Effector memory CD4-positive, alpha-beta T cell (primary cell): Measurements from ENCODE around the gene URB1.
A peak's percentile ranks its signal among the peaks of the same experiment; 100 is the strongest.

Experiments
- DNase-seq, 3 donors: peaks; one replicate each; pipeline ENCODE4 v3.0.0-alpha.2; 2020
- H3K27ac ChIP-seq: 2 replicates; pipeline ENCODE4 v1.7.0; 2013; ENCODE audit warnings: mild to moderate bottlenecking, low read length, moderate library complexity; ENCODE audit not compliant: insufficient read depth, poor library complexity, severe bottlenecking
- H3K27me3 ChIP-seq: replicated peaks from 2 replicates; pipeline ENCODE4 v1.7.0; 2013; ENCODE audit warnings: mild to moderate bottlenecking, low read length; ENCODE audit not compliant: insufficient read depth, control insufficient read depth, poor library complexity, severe bottlenecking
- H3K36me3 ChIP-seq: 2 replicates; pipeline ENCODE4 v1.7.0; 2013; ENCODE audit warnings: mild to moderate bottlenecking, low read length, moderate library complexity; ENCODE audit not compliant: control insufficient read depth, insufficient read depth
- H3K4me1 ChIP-seq: 2 replicates; pipeline ENCODE4 v1.7.0; 2013; ENCODE audit warnings: low read length, mild to moderate bottlenecking; ENCODE audit not compliant: control insufficient read depth, insufficient read depth, poor library complexity, severe bottlenecking
- H3K4me3 ChIP-seq: 2 replicates; pipeline ENCODE4 v1.7.0; 2013; ENCODE audit warnings: low read length, low read depth, mild to moderate bottlenecking; ENCODE audit not compliant: insufficient read depth, poor library complexity, severe bottlenecking
- H3K9me3 ChIP-seq: 2 replicates; pipeline ENCODE4 v1.7.0; 2013; ENCODE audit warnings: mild to moderate bottlenecking, low read length, moderate library complexity; ENCODE audit not compliant: control insufficient read depth

Gene URB1

GRCh38 chr21:32412162-32413014 is 19.6 kb upstream of the URB1 start, which contains the start of gene EVA1C:
Gene EVA1C, plus strand, starts transcription at chr21:32412706. Its CDS starts 148 bp downstream, at chr21:32412854.
- Histone ChIP-seq H3K9me3 (no peaks in the 10 kb centered on the region), H3K27me3 (no peaks in the 10 kb centered on the region), H3K27ac (peak within 1 kb of the TSS; percentile 90), H3K4me1 (peaks cover 16% of the 10 kb centered on the region), H3K36me3 (no peaks in the 10 kb centered on the region), H3K4me3 (peak within 1 kb of the TSS; percentile 95)
- peak; percentile 70 to 72 (median 70) for DNase-seq

GRCh38 chr21:32411350-32412161 is 18.7 kb upstream of the URB1 start:
- Histone ChIP-seq H3K4me3 (peak overlapping the region; percentile 95), H3K36me3 (no peaks in the 10 kb centered on the region), H3K27me3 (no peaks in the 10 kb centered on the region), H3K9me3 (no peaks in the 10 kb centered on the region), H3K27ac (peak overlapping the region; percentile 90), H3K4me1 (peaks cover 16% of the 10 kb centered on the region)
- DNase-seq: peak; percentile 24 to 40 (median 33)

DNA sequence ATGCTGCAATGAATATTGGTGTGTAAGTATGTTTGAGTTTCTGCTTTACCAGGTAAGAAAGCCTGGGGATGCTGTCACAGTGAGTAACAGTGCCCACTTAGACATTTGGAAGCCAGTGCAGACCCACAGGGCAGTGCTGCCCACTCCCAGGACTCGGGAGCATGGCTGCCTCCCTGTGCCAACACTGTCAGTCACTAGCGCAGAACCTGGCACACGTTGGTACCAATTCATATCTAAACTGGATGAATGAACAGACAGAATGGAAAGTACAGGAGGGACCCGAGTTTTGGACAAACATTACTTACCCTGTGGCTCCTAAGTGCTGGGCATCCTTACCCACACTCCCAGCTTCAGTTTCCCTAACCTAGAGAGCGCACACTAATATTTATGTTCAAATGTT is 18.1 kb upstream of the URB1 start:
- no peak for DNase-seq
- H3K9me3 ChIP-seq: no peaks in the 10 kb centered on the region
- no peaks in the 10 kb centered on the region for H3K27me3 ChIP-seq
- H3K4me3 ChIP-seq: no peak overlapping the region
- peaks cover 16% of the 10 kb centered on the region for H3K4me1 ChIP-seq
- H3K27ac ChIP-seq: peak overlapping the region; percentile 90
- H3K36me3 ChIP-seq: no peaks in the 10 kb centered on the region

DNA sequence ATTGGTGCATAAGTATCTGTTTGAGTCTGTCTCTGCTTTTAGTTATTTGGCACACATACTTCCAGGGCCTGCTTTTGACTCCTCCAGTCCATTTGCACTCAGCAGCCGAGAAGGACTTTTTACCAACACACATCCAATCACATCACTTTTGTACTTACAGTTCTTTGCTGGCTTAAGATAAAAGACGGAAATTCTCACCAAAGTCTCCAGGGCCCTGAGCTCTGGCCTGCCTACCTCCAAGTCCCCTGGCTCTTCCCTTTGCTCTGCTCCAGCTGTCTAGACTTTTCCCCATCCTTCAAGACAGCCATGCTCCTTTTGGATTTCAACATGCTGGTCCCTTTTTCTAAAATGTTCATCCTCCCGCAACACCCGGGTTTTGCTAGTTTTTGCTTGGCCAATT is 17.5 kb upstream of the URB1 start:
- Histone ChIP-seq H3K27ac (no peak overlapping the region), H3K4me3 (no peak overlapping the region), H3K36me3 (no peaks in the 10 kb centered on the region), H3K4me1 (peaks cover 16% of the 10 kb centered on the region), H3K9me3 (no peaks in the 10 kb centered on the region), H3K27me3 (no peaks in the 10 kb centered on the region)
- DNase-seq: no peak

DNA sequence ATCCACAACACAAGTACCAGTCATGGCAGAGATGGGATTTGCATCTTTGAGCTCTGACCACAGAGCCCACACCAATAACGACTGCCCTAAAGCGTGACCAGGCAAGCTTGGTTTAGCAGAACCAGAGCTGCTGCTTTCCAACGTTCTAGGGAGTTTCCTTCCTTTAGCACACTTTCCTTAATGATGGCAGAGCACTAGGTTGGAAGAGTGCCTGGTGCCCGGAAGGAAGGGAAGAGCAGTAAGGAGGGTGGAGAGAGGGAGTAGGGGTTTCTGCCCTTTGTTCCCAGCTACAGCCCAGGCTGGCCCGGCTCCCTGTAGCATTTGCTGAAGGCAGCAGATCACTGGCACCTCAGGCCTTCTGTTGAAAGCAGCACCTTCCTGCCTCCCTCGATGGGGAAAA is 13.6 kb upstream of the URB1 start:
- no peaks in the 10 kb centered on the region for H3K27me3 ChIP-seq
- H3K4me1 ChIP-seq: peaks cover 6% of the 10 kb centered on the region
- no peaks in the 10 kb centered on the region for H3K36me3 ChIP-seq
- no peak overlapping the region for H3K27ac ChIP-seq
- no peak for DNase-seq
- no peak overlapping the region for H3K4me3 ChIP-seq
- no peaks in the 10 kb centered on the region for H3K9me3 ChIP-seq

GRCh38 chr21:32403201-32403777 is 10.5 kb upstream of the URB1 start:
- no peak overlapping the region for H3K4me3 ChIP-seq
- no peaks in the 10 kb centered on the region for H3K4me1 ChIP-seq
- no peaks in the 10 kb centered on the region for H3K27me3 ChIP-seq
- no peak overlapping the region for H3K27ac ChIP-seq
- DNase-seq: peak; percentile 8 to 39 (median 14)
- no peaks in the 10 kb centered on the region for H3K36me3 ChIP-seq
- no peaks in the 10 kb centered on the region for H3K9me3 ChIP-seq

DNA sequence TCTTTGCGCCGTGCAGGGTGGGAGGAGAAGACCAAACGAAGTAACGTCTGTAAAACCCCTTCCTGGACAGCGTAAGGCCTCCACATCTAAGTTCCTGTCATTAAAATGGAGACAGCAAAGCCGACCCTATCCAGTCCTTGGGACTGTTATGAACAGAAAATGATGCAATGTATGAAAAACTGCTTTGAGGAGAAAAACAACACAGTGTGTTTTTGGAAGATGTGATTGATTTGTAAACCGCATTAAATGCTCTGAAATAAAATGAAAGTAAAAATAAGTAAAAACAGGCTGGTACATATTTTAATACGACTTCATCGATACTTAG is 827 bp upstream of the URB1 start:
- no peaks in the 10 kb centered on the region for H3K27me3 ChIP-seq
- no peak for DNase-seq
- peaks cover 4% of the 10 kb centered on the region for H3K36me3 ChIP-seq
- peak overlapping the region; percentile 71 for H3K27ac ChIP-seq
- H3K4me1 ChIP-seq: peaks cover 15% of the 10 kb centered on the region
- H3K9me3 ChIP-seq: no peaks in the 10 kb centered on the region
- peak overlapping the region; percentile 85 for H3K4me3 ChIP-seq

DNA sequence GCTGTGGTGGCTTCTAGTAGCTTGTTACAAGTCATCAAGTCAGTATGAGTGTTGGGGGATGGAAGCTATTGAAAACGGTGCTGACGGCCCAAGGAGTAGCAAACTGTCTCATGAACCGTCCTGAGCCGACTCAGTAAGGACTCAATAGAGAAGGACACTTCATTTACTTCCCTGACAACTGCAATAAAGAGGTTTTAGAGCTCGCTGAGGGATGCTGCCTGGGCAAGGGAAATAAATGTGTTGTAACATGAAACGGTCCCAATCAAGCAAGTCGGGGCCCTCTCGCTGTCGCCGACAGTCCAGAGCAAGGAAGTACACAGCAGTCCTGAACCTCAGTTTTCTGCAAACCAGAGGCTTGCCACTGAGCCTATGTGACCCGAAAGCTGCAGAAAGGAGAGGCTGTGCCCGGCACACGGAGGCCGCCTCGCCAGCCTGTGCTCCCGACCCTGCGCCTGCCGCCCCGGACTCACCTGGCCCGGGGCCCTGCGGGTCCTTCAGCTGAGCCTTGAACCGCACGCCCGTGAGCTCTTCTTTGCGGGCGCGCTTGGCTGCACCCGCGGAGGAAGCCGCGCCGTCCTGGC is 423 bp downstream of the URB1 start:
- H3K9me3 ChIP-seq: no peaks in the 10 kb centered on the region
- H3K4me1 ChIP-seq: peaks cover 15% of the 10 kb centered on the region
- DNase-seq: no peak
- peak overlapping the region; percentile 85 for H3K4me3 ChIP-seq
- H3K36me3 ChIP-seq: peaks cover 4% of the 10 kb centered on the region
- no peaks in the 10 kb centered on the region for H3K27me3 ChIP-seq
- peak overlapping the region; percentile 40 for H3K27ac ChIP-seq

GRCh38 chr21:32391755-32392154 is 1.1 kb downstream of the URB1 start:
- peak overlapping the region; percentile 85 for H3K4me3 ChIP-seq
- peaks cover 15% of the 10 kb centered on the region for H3K4me1 ChIP-seq
- no peaks in the 10 kb centered on the region for H3K9me3 ChIP-seq
- no peaks in the 10 kb centered on the region for H3K27me3 ChIP-seq
- peaks cover 4% of the 10 kb centered on the region for H3K36me3 ChIP-seq
- DNase-seq: no peak
- H3K27ac ChIP-seq: no peak overlapping the region
